ENCODE results near the gene AMDHD2. TPM values are rescaled to one million over a fixed set of nuclear protein-coding genes. Genes with fewer than 3 reads are reported as not detected.

The AMDHD2 gene
- total RNA-seq, 4 donors from 2014 or later = 7.9 to 36.5 (median 22.0) TPM

DNA sequence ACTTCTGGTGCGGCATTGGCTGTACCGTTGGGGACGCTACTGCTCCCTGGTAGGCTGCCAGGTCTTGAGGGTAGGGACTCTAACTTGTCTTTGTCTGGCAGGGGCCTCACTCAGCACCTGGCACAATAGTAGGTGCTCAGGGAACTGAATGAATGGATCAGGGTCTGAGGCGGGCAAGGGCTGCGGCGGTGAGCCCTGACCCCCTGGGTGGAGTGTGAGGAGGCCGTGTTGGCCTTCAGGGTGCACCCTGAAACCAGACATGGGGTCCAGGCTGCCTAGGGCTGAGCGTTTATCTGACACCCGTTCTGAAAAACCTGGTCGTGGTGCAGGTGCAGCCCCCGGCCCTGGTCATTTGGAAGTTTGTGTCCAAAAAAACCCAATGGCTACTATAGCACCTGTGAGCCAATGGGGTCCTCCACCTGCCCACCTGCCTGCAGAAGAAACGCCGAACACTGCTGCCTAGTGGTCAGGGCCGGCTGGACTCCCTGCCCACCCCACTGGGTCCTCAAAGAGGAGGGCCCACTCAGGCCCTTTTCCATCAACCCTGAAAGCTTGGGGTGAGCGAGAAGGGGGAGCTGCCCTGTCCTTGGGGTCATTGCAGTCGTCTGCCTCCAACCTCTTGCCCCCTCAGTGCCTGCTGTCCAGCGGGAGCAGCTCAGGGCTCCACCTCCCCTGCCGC, 11.3 kb upstream of the AMDHD2 start:
- Histone ChIP-seq H3K4me3 (no peak overlapping the region), H3K4me1 (no peaks in the 10 kb centered on the region), H3K36me3 (no peaks in the 10 kb centered on the region), H3K9me3 (no peaks in the 10 kb centered on the region), H3K27ac (no peak overlapping the region), H3K27me3 (no peaks in the 10 kb centered on the region)
- intact Hi-C loops (cut with DNase I; ENCODE audit: low total_unique reads) = no loop called here
- TF ChIP-seq POLR2A (IDR thresholded peaks at IDR 0.05) = no peak
- TF ChIP-seq, protein P1, sequence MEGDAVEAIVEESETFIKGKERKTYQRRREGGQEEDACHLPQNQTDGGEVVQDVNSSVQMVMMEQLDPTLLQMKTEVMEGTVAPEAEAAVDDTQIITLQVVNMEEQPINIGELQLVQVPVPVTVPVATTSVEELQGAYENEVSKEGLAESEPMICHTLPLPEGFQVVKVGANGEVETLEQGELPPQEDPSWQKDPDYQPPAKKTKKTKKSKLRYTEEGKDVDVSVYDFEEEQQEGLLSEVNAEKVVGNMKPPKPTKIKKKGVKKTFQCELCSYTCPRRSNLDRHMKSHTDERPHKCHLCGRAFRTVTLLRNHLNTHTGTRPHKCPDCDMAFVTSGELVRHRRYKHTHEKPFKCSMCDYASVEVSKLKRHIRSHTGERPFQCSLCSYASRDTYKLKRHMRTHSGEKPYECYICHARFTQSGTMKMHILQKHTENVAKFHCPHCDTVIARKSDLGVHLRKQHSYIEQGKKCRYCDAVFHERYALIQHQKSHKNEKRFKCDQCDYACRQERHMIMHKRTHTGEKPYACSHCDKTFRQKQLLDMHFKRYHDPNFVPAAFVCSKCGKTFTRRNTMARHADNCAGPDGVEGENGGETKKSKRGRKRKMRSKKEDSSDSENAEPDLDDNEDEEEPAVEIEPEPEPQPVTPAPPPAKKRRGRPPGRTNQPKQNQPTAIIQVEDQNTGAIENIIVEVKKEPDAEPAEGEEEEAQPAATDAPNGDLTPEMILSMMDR (IDR thresholded peaks at IDR 0.05) = no peak
- DNase-seq = no peak

DNA sequence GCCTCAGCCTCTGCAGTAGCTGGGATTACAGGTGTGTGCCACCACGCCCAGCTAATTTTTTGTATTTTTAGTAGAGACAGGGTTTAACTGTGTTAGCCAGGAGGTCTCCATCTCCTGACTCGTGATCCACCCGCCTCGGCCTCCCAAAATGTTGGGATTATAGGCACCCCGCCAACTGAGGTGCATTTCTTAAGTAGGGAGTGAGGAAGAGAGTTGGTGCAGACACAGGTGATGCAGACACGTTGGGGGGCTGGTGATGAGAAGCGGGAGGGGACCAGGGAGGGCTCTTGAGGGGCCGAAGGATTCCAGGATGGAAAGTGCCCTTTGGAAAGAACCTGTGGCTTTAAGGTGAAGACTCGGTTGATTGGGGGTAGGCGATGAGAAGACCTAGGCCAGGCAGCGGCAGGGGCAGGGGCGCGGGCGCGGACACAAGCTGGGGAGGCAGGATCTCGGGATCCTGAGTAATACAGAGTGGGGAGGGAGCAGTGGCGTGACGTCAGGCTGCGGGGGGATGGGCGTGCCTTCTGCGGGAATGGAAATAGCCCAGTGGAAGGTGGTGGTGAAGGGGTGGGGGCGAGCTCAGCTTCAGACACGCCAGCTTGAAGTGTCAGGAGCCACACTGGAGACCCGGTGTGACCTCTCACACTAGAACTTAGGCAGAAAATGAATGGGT, 8.9 kb upstream of the AMDHD2 start:
- peak; percentile 87 to 92 for DNase-seq
- Histone ChIP-seq H3K36me3 (no peaks in the 10 kb centered on the region), H3K9me3 (no peaks in the 10 kb centered on the region), H3K27ac (peak overlapping the region; percentile 47 to 63), H3K27me3 (no peaks in the 10 kb centered on the region), H3K4me1 (peaks cover under 1 to 12% of the 10 kb centered on the region in 2 donors), H3K4me3 (peak overlapping the region in 1 of 2 donors; percentile 15)
- peak; percentile 46 to 68 for TF ChIP-seq POLR2A (IDR thresholded peaks at IDR 0.05)
- TF ChIP-seq, protein P1 (IDR thresholded peaks at IDR 0.05) = no peak
- intact Hi-C loops (cut with DNase I; ENCODE audit: low total_unique reads) = no loop called here

DNA sequence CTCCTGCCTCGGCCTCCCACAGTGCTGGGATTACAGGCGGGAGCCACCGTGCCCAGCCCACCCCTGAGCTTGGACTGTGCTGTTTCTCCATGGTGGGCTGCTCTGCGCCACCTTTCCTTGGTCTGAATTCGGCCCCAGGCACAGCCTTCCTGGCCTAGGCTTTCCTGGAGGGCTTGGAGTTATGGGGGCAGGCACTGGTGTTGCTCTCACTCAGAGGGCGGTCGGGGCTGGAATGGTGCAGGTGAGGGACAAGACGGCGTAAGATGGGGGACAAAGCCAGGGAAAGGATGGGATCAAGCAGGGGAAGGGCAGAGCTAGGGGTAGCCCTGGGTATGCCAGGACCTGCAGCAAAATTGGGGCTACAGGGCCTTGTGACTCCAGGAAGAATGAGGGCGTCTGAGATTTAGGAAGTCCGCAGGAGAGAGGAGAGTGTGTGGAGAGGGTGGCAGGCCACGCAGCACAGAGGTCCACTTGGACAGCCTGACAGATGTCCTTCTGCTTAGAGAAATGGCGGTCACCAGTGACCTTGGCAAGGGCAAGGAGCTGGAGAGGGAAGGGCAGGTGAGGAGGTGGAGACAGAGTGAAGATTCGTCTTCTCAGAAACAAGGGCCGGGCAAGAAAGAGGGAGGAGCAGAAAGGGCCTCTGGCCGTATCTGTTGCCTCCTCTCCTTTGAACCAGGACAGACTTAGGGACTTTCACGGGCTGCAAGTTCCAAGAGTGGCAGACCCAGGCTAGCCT, 8.0 kb upstream of the AMDHD2 start:
- Histone ChIP-seq H3K9me3 (no peaks in the 10 kb centered on the region), H3K27me3 (no peaks in the 10 kb centered on the region), H3K4me3 (no peak overlapping the region), H3K36me3 (no peaks in the 10 kb centered on the region), H3K4me1 (peaks cover 8 to 21% of the 10 kb centered on the region in 2 donors), H3K27ac (peak overlapping the region; percentile 96 to 97)
- TF ChIP-seq, protein P1 (IDR thresholded peaks at IDR 0.05) = no peak
- no peak for TF ChIP-seq POLR2A (IDR thresholded peaks at IDR 0.05)
- DNase-seq = peak in 1 of 2 donors; percentile 18
- intact Hi-C loops (cut with DNase I; ENCODE audit: low total_unique reads) = no loop called here

DNA sequence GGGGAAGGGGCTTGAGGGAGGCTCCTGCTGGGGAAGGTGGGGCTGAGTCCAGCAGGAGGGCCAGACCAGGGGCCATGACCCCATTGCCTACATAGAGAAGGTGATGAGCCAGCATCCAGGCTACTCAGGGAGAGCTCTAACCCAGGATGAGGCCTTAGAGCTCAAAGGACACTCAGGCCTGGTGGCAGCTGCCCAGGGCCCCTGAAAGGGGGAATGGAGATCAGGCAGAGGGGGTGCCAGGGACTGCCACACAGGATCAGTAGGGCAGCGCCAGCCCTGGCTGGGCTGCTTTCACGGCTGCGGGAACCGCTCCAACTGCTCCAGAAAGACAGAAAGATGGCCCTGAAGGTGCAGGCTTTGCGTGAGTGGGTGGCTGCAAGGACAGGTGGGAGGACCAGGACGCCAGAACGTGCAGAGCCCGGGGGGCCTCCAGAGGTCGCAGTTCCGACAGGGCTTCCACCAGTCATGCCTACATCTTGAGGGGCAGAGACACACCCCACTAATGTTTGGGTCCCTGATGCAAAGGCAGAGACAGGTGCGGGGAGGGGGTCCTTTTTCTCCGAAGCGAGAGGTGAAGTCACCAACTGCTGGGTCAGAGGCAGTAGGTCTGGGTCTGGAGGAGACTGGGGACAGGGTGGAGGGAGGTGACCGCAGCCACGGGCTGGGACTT, 7.3 kb upstream of the AMDHD2 start:
- peaks cover 12 to 29% of the 10 kb centered on the region in 2 donors for H3K4me1 ChIP-seq
- intact Hi-C loops (cut with DNase I; ENCODE audit: low total_unique reads) = no loop called here
- H3K27ac ChIP-seq = peak overlapping the region; percentile 96 to 97
- H3K36me3 ChIP-seq = no peaks in the 10 kb centered on the region
- peak in 1 of 2 donors; percentile 43 for DNase-seq
- no peaks in the 10 kb centered on the region for H3K9me3 ChIP-seq
- peak overlapping the region; percentile 82 to 94 for H3K4me3 ChIP-seq
- no peaks in the 10 kb centered on the region for H3K27me3 ChIP-seq
- TF ChIP-seq, protein P1 (IDR thresholded peaks at IDR 0.05) = no peak
- no peak for TF ChIP-seq POLR2A (IDR thresholded peaks at IDR 0.05)
